ENCODE results near the gene YPEL4.
"Not testable (repeated sequence)": the region's sequence is repeated elsewhere in the genome, so short reads cannot be mapped to it uniquely, and the experiment has no call there.

DNA sequence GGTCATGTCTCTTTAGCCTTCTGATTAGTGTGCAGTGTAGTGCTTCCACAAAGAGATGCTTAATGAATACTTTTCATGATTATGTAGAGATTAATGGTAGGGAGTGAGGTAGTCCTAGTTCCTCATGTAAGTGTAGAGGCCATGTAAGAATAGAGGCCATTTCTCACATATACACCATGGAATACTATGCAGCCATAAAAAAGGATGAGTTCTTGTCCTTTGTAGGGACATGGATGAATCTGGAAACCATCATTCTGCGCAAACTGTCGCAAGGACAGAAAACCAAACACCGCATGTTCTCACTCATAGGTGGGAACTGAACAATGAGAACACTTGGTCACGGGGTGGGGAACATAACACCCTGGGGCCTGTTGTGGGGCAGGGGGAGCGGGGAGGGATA lies 40.8 kb upstream of the YPEL4 start:
- TF ChIP-seq, protein P1, sequence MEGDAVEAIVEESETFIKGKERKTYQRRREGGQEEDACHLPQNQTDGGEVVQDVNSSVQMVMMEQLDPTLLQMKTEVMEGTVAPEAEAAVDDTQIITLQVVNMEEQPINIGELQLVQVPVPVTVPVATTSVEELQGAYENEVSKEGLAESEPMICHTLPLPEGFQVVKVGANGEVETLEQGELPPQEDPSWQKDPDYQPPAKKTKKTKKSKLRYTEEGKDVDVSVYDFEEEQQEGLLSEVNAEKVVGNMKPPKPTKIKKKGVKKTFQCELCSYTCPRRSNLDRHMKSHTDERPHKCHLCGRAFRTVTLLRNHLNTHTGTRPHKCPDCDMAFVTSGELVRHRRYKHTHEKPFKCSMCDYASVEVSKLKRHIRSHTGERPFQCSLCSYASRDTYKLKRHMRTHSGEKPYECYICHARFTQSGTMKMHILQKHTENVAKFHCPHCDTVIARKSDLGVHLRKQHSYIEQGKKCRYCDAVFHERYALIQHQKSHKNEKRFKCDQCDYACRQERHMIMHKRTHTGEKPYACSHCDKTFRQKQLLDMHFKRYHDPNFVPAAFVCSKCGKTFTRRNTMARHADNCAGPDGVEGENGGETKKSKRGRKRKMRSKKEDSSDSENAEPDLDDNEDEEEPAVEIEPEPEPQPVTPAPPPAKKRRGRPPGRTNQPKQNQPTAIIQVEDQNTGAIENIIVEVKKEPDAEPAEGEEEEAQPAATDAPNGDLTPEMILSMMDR (IDR thresholded peaks at IDR 0.05): not testable (repeated sequence)
- TF ChIP-seq POLR2A, EP300 (IDR thresholded peaks at IDR 0.05): not testable (repeated sequence)

Measured in sigmoid colon (tissue), 4 donors.